NCI-H2107 (cell line): ENCODE measurements around the gene KCNIP4.
"Not testable (repeated sequence)": the region's sequence is repeated elsewhere in the genome, so short reads cannot be mapped to it uniquely, and the experiment has no call there.

Experiments
- DNase-seq: peaks from one replicate; lab custom pipeline; 2025; lab: John Stamatoyannopoulos, UW

KCNIP4 gene

GRCh38 chr4:21948347-21949072 lies at the start of gene KCNIP4:
Gene KCNIP4 (minus strand): TSS chr4:21948772.
- DNase-seq: no peak

DNA sequence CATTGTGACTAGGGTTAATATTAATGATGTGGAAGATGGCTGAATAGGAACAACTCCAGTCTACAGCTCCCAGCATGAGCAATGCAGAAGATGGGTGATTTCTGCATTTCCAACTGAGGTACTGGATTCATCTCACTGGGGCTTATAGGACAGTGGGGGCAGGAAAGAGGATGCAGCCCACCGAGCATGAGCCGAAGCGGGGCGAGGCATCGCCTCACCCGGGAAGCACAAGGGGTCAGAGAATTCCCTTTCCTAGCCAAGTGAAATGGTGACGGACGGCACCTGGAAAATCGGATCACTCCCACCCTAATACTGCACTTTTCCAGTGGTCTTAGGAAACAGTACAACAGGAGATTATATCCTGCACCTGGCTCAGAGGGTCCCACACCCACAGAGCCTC lies 48.0 kb upstream of the KCNIP4 start:
- not testable (repeated sequence) for DNase-seq

- DNase-seq: no peak
Observed at GRCh38 chr4:21992330-21992729, 43.8 kb upstream of the KCNIP4 start.

DNA sequence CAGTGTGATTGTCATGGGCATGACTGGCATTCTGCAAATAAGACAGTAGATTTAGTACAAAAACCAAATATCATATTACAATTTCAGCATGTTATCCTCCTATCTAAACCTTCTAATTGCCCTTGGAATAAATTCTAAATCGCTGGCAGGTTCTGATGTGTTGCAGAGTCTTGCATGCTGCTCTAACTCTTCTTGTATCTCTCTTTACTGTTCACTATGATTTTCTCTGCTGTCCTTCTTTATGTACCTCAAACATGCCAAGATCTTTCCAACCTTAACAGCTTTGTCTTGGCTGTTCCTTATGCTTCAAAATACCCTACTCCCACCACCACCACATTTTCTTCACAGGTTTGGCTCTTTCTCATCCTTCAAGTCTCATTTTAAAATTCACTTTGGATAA lies 43.0 kb upstream of the KCNIP4 start:
- DNase-seq: no peak

- DNase-seq: no peak
Observed at GRCh38 chr4:21991050-21991449, 42.5 kb upstream of the KCNIP4 start.

DNA sequence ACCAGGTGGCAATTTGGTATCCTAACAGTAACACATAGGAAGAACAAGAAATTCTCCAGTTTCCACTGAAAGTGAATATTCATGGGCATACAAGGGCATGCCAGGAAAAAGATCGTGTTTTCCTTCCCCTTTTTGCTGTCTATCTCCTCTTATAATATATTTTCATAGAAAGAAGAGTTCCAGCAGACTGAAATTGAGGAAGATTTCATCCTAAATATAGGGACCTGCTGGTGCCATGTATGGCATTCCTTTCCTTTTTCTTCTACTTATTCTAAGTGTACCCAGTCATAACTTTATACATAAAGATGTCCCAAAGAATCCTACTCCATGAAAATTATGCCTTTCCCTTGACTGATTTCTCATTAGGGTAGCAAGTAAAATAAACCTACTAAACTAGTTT lies 40.8 kb upstream of the KCNIP4 start:
- no peak for DNase-seq

DNA sequence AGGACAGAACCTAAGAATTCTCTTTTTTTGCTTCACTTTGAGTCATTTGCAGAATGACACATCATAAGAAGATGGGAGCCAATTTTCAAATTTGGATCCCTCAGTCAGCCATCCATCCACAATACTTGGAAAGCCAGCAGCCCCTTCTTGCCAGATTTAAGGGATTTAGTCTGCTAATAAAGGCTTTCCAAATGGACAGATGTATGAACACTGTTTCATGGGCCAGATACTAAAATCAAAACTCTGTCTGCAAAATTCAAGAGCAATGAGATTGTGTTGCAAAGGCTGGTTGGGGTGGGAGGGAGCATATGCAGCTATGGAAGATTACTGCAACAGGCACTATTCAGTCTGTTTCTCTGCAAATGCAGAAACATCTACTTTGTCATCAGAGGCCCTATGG lies 37.7 kb upstream of the KCNIP4 start:
- DNase-seq: no peak

DNA sequence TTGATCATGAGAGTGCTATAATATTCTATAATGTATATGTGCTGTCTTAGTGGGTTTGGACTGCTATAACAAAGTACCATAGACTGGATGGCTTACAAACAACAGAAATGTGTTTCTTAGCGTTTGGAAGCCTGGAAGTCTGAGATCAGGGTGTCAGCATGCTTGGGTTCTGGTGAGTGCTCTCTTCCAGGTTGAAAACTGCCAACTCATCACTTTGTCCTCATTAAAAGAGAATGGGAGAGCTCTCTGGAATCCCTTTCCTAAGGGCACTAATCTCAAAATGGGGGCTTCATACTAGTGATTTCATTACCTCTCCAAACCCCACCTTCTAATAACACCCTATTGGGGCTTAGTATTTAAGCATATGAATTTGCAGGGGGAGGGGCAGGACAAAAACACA lies 33.5 kb upstream of the KCNIP4 start:
- no peak for DNase-seq

- DNase-seq: no peak
Observed at GRCh38 chr4:21979196-21979595, 30.6 kb upstream of the KCNIP4 start.

DNA sequence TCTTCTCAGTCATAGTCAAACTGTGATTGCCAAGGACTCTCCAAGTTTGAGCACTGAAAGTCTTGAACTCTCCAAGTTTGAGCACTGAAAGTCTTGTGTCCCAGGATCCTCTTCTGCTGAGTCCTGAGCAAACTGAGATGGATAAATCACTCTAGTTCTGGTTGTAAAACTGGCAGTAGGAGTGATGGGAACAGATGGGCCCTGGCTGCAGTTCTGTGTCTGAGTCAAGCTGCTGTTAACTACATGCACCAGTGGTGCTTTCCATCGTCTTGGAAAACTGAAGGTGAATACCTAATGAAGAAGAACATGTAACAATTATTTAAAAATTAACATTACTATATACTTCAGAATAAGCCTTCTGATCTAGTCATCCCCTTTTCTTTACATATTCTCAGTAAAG lies 27.6 kb upstream of the KCNIP4 start:
- no peak for DNase-seq

DNA sequence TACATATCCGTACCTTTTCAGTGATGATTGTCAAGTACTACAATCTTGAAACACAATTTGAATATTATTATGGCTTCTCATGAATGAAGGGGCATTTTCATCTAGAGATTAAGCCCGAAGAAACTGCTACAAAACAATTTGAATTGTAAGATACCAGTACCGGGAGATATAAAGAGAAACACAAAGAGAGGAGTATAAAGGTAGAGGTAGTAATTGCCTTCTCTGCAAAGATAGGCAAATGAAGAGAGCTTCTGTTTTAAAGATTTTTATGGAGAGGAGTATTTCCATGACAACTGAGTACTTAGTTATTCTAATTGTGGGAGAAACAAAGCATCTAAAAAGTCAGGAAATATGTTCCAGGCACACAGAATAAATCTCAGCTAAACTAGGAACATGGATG lies 25.3 kb upstream of the KCNIP4 start:
- no peak for DNase-seq

- DNase-seq: no peak
Observed at GRCh38 chr4:21964762-21965319, 16.3 kb upstream of the KCNIP4 start.

GRCh38 chr4:21962691-21963090 lies 14.1 kb upstream of the KCNIP4 start:
- DNase-seq: no peak

DNA sequence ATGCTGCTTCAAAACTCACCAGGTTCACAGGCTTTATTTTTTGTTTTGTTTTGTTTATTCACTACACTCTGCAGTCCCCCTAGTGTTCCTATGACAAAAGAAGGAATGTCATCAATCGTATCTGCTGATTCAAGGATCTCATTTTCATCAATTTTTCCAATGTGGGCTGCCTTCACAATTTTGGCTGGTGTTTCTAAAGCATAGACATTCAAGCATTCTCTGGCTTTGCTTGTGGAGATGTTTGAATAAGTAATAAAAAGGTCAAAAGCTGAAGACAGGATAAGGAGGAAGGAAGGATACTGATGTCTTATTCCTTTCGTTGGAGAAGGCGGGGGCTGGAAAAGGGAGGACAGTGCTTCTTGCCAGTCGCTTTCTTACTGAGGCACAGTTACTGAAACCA lies 12.2 kb upstream of the KCNIP4 start:
- DNase-seq: no peak

DNA sequence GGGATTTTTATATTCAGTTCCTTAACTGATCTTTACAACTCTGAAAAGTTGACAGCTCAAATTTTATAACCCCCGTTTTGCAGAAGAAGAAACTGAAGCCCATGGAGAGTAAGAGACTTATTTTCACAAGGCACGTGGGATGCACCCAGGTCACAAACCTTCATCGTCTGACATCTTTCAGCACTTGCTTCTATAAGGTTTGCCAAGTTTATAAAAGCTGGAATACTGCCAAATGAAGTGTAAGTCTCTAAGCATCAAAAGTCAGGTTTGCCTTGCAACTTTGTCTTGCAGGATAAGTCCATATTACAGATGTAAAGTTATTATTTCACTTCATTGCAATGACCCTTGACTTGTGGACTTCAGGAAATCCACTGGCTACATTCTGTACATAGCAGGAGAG lies 6.3 kb upstream of the KCNIP4 start:
- DNase-seq: no peak

DNA sequence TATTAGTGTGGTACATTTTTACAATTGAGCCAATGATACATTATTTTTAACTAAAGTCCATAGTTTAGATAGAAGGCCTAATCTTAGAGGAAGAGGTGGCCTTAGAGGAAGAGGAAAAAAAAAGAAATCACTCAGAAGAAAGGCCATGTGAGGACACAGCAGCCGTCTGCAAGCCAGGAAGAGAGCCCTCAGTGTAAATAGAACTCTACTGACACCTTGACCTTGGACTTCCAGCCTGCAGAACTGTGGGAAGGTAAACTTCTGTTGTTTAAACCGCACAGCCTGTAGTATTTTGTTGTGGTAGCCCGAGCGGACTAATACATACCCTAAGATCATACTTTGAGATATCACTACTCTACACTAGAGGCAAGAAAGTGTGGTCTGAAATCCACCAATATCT lies 5.1 kb upstream of the KCNIP4 start:
- DNase-seq: no peak

- DNase-seq: no peak
Observed at GRCh38 chr4:21952549-21952948, 4.0 kb upstream of the KCNIP4 start.

GRCh38 chr4:21949073-21949457 lies 493 bp upstream of the KCNIP4 start:
- no peak for DNase-seq

GRCh38 chr4:21947791-21948346 lies 703 bp downstream of the KCNIP4 start:
- DNase-seq: no peak

DNA sequence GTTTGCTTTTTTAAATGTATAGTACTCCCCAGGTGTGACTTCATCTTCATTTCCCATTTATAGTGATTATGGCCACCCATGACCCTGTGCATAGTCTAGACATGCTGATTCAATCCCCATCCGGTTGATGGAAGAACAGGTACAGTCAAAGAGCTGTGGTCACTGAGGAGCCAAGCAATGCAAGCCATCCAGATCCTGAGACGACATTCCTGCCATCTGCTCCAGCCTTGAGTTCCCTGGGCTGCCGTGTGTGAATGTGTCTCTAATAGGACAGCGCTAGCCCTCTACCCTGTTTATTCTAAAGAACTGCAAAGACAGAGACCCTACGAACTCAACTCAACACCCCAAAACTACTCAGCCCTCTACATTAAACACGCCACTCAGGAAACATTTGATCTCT lies 1.7 kb downstream of the KCNIP4 start:
- DNase-seq: no peak

DNA sequence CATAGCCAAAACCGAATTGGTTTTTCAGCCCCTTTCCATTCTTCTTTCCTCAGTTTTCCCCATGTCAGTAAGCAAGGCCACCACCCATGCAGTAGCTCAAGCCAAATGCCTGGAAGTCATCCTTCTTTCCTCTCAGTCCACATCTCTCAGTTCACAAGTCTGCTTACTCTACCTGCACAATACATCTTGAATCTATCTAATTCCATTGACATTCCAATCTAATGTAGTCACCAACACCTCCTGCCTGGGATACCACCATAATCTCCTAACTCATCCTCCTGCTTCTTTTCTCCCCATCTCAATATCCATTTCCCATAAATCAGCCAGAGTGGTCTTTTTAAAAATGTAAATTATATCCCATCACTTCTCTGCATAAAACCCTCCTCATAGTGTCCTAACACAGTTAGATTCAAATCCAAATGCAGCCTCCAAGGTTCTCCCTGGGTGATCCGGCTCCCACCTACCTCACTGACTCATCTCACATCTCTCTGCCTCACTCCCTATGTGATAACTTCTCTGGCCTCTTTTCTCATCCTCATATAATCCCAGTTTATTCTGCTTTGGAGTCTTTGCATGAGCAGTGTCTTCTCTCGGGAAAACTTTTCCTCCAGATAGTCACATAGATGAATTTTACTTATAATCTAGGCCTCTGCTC lies 26.9 kb downstream of the KCNIP4 start:
- no peak for DNase-seq

- DNase-seq: no peak
Observed at GRCh38 chr4:21915761-21916160, 32.8 kb downstream of the KCNIP4 start.

- no peak for DNase-seq
Observed at GRCh38 chr4:21901831-21902230, 46.7 kb downstream of the KCNIP4 start.
